GM12878 (cell line): ENCODE measurements around the gene PIP4K2A. TPM values are rescaled to one million over a fixed set of nuclear protein-coding genes. Genes with fewer than 3 reads are reported as not detected.
A peak's percentile ranks its signal among the peaks of the same experiment; 100 is the strongest.

ENCODE experiments used
- ATF3 ChIP-seq: IDR thresholded peaks from 2 replicates; pipeline ENCODE4 v1.6.1; 2011; ENCODE audit warnings: low read depth, mild to moderate bottlenecking, low read length, moderate library complexity, borderline replicate concordance; ENCODE audit errors: extremely low read depth
- BHLHE40 ChIP-seq, 2 experiments: fragments of 450-650 bp in 1 of 2; IDR thresholded peaks; 2 replicates each; pipeline ENCODE4 v1.6.1; 2011 to 2017; ENCODE audit warnings: low read depth in 2 of 2, borderline replicate concordance in 1 of 2, improper control_type of control experiment in 1 of 2, low read length in 1 of 2, mild to moderate bottlenecking in 1 of 2
- CBX3 ChIP-seq: fragments of 200-600 bp; sonication (generic); IDR thresholded peaks from 2 replicates; pipeline ENCODE4 v1.6.1; 2016; ENCODE audit warnings: low read depth, borderline replicate concordance
- DPF2 ChIP-seq: fragments of 450-650 bp; IDR thresholded peaks from 2 replicates; pipeline ENCODE4 v1.6.1; 2017; ENCODE audit warnings: mild to moderate bottlenecking
- ETV6 ChIP-seq, 2 experiments: fragments of 450-650 bp in 1 of 2; IDR thresholded peaks in 1 of 2; conservative IDR thresholded peaks in 1 of 2; 2 replicates each; pipeline ENCODE4 v1.6.1; 2014; ENCODE audit warnings: antibody characterized with exemption in 1 of 2, borderline replicate concordance in 1 of 2, low read depth in 1 of 2, mild to moderate bottlenecking in 1 of 2, moderate library complexity in 1 of 2
- FOXM1 ChIP-seq: IDR thresholded peaks from 2 replicates; pipeline ENCODE4 v1.6.1; 2012; ENCODE audit warnings: low read depth, mild to moderate bottlenecking, inconsistent platforms, low read length, moderate library complexity
- GATAD2B ChIP-seq: fragments of 450-650 bp; conservative IDR thresholded peaks from 2 replicates; pipeline ENCODE4 v1.6.1; 2017; ENCODE audit warnings: low read depth, mild to moderate bottlenecking, moderate library complexity
- HDAC2 ChIP-seq: fragments of 200-600 bp; sonication (generic); IDR thresholded peaks from 2 replicates; pipeline ENCODE4 v1.6.1; 2017
- NBN ChIP-seq: fragments of 450-650 bp; IDR thresholded peaks from 2 replicates; pipeline ENCODE4 v1.6.1; 2016
- NFIC ChIP-seq: IDR thresholded peaks from 2 replicates; pipeline ENCODE4 v1.6.1; 2012; ENCODE audit warnings: low read depth, mild to moderate bottlenecking, inconsistent platforms, low read length, moderate library complexity
- NFXL1 ChIP-seq: fragments of 450-650 bp; IDR thresholded peaks from 2 replicates; pipeline ENCODE4 v1.6.1; 2017; ENCODE audit warnings: antibody characterized with exemption, mild to moderate bottlenecking, borderline replicate concordance
- RBBP5 ChIP-seq: fragments of 200-600 bp; sonication (generic); conservative IDR thresholded peaks from 2 replicates; pipeline ENCODE4 v1.6.1; 2016
- RUNX3 ChIP-seq: IDR thresholded peaks from 2 replicates; pipeline ENCODE4 v1.6.1; 2012; ENCODE audit warnings: low read length, inconsistent platforms
- SRF ChIP-seq, 2 experiments: IDR thresholded peaks; 2 replicates each; pipeline ENCODE4 v1.6.1; 2011; ENCODE audit warnings: low read depth in 2 of 2, low read length in 2 of 2, mild to moderate bottlenecking in 1 of 2, moderate library complexity in 1 of 2
- SUZ12 ChIP-seq: fragments of 200-600 bp; sonication (generic); IDR thresholded peaks from one replicate; pipeline ENCODE4 v1.6.1; 2018; ENCODE audit warnings: antibody characterized with exemption, mild to moderate bottlenecking; ENCODE audit not compliant: unreplicated experiment
- TBL1XR1 ChIP-seq: IDR thresholded peaks from 2 replicates; pipeline ENCODE4 v1.6.1; 2012; ENCODE audit warnings: low read depth, low read length, improper control_type of control experiment
- TCF7 ChIP-seq: IDR thresholded peaks from 2 replicates; pipeline ENCODE4 v1.6.1; 2014; ENCODE audit warnings: antibody characterized with exemption, borderline replicate concordance
- ZBTB11 ChIP-seq: fragments of 450-650 bp; formaldehyde crosslinking; IDR thresholded peaks from 2 replicates; pipeline ENCODE4 v1.5.0; 2022; ENCODE audit warnings: mild to moderate bottlenecking, missing genetic modification characterization
- ZNF24 ChIP-seq: fragments of 450-650 bp; IDR thresholded peaks from 2 replicates; pipeline ENCODE4 v1.6.1; 2017; ENCODE audit warnings: antibody characterized with exemption, mild to moderate bottlenecking
- ZSCAN29 ChIP-seq: fragments of 450-650 bp; IDR thresholded peaks from 2 replicates; pipeline ENCODE4 v1.6.1; 2017; ENCODE audit warnings: mild to moderate bottlenecking, moderate library complexity
- polyA plus RNA-seq, 11 experiments: library from polyadenylated mRNA; depleted of rRNA in 4 of 11; unstranded in 6 of 11; stranded (reverse) in 5 of 11; fragments of >200 nt; fragmentation: Nextera tagmentation in 4 of 11; fragmentation: Illumina TruSeq in 1 of 11; extraction: Ambion mirVana in 4 of 11; extraction: Trizol in 1 of 11; gene quantifications; 1 replicate in 1 of 11; 2 replicates in 10 of 11; pipeline versions ENCODE4 v1.2.1 to v1.2.3, GENCODE V29; 2011 to 2016; ENCODE audit warnings: inconsistent platforms in 2 of 11, missing spikeins in 2 of 11, low read depth in 1 of 11
- total RNA-seq, 4 experiments: library from RNA; depleted of rRNA in 3 of 4; stranded (reverse); fragments of >200 nt in 3 of 4; fragmentation: Illumina TruSeq in 1 of 4; extraction: Trizol in 1 of 4; gene quantifications; 2 replicates each; pipeline versions ENCODE4 v1.2.1 to v1.2.3, GENCODE V29; 2013 to 2021
- TF ChIP-seq, protein P1 (sequence below): IDR thresholded peaks from 2 replicates; pipeline ENCODE4 v1.6.1; 2011; ENCODE audit warnings: mild to moderate bottlenecking, low read depth, low read length, moderate library complexity; ENCODE audit not compliant: insufficient replicate concordance
- TF ChIP-seq, protein P2 (sequence below): IDR thresholded peaks from 2 replicates; pipeline ENCODE4 v1.6.1; 2011; ENCODE audit warnings: low read depth, low read length, improper control_type of control experiment, borderline replicate concordance
- TF ChIP-seq, protein P3 (sequence below): fragments of 450-650 bp; IDR thresholded peaks from 2 replicates; pipeline ENCODE4 v1.6.1; 2017; ENCODE audit warnings: antibody characterized with exemption, mild to moderate bottlenecking, moderate library complexity

Gene PIP4K2A
- total and polyA plus RNA-seq, 10 of the 15 experiments (the other 5 are each of a cell fraction or from before 2014, with no cell fraction given) = 54.3 to 139 (median 84.4) TPM

- TF ChIP-seq ETV6 (conservative IDR thresholded peaks at IDR 0.05 in 1 of 2, IDR thresholded peaks at IDR 0.05 in 1 of 2; ENCODE audit: borderline replicate concordance in 1 of 2, low read depth in 1 of 2) (peak in 1 of 2 experiments; percentile 35; a peak in 1 of 4 replicates), ZBTB11 (CRISPR knock-in tag) (no peak), NBN (no peak), ZSCAN29 (no peak), TBL1XR1 (no peak), NFXL1 (no peak), FOXM1 (peak; percentile 55; the same call in 1 of the 2 replicates), RBBP5 (no peak), ATF3 (no peak), CBX3 (no peak), SUZ12 (no peak), GATAD2B (peak; percentile 62; the same call in 1 of the 2 replicates), SRF (IDR thresholded peaks at IDR 0.05; ENCODE audit: low read depth in 2 of 2, low read length in 2 of 2) (no peak), BHLHE40 (IDR thresholded peaks at IDR 0.05; ENCODE audit: borderline replicate concordance in 1 of 2, low read depth in 2 of 2, low read length in 1 of 2) (peak; percentile 62 to 74; a peak in 3 of 4 replicates), NFIC (peak; percentile 58), TCF7 (0 out of 2 replicates have a peak, but pooled peaks have one; percentile 3), ZNF24 (0 out of 2 replicates have a peak, but pooled peaks have one; percentile 33), RUNX3 (peak; percentile 92), HDAC2 (no peak), DPF2 (peak; percentile 67)
- TF ChIP-seq, protein P1, sequence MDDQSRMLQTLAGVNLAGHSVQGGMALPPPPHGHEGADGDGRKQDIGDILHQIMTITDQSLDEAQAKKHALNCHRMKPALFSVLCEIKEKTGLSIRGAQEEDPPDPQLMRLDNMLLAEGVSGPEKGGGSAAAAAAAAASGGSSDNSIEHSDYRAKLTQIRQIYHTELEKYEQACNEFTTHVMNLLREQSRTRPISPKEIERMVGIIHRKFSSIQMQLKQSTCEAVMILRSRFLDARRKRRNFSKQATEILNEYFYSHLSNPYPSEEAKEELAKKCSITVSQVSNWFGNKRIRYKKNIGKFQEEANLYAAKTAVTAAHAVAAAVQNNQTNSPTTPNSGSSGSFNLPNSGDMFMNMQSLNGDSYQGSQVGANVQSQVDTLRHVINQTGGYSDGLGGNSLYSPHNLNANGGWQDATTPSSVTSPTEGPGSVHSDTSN = no peak
- TF ChIP-seq, protein P2, sequence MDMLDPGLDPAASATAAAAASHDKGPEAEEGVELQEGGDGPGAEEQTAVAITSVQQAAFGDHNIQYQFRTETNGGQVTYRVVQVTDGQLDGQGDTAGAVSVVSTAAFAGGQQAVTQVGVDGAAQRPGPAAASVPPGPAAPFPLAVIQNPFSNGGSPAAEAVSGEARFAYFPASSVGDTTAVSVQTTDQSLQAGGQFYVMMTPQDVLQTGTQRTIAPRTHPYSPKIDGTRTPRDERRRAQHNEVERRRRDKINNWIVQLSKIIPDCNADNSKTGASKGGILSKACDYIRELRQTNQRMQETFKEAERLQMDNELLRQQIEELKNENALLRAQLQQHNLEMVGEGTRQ = no peak; the same call in 1 of the 2 replicates
- TF ChIP-seq, protein P3, sequence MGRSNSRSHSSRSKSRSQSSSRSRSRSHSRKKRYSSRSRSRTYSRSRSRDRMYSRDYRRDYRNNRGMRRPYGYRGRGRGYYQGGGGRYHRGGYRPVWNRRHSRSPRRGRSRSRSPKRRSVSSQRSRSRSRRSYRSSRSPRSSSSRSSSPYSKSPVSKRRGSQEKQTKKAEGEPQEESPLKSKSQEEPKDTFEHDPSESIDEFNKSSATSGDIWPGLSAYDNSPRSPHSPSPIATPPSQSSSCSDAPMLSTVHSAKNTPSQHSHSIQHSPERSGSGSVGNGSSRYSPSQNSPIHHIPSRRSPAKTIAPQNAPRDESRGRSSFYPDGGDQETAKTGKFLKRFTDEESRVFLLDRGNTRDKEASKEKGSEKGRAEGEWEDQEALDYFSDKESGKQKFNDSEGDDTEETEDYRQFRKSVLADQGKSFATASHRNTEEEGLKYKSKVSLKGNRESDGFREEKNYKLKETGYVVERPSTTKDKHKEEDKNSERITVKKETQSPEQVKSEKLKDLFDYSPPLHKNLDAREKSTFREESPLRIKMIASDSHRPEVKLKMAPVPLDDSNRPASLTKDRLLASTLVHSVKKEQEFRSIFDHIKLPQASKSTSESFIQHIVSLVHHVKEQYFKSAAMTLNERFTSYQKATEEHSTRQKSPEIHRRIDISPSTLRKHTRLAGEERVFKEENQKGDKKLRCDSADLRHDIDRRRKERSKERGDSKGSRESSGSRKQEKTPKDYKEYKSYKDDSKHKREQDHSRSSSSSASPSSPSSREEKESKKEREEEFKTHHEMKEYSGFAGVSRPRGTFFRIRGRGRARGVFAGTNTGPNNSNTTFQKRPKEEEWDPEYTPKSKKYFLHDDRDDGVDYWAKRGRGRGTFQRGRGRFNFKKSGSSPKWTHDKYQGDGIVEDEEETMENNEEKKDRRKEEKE = no peak
These were observed 65.8 kb downstream of the PIP4K2A start (continued) for GRCh38 chr10:22648547-22648961.
